ENCODE results near the gene DMD.

DNA sequence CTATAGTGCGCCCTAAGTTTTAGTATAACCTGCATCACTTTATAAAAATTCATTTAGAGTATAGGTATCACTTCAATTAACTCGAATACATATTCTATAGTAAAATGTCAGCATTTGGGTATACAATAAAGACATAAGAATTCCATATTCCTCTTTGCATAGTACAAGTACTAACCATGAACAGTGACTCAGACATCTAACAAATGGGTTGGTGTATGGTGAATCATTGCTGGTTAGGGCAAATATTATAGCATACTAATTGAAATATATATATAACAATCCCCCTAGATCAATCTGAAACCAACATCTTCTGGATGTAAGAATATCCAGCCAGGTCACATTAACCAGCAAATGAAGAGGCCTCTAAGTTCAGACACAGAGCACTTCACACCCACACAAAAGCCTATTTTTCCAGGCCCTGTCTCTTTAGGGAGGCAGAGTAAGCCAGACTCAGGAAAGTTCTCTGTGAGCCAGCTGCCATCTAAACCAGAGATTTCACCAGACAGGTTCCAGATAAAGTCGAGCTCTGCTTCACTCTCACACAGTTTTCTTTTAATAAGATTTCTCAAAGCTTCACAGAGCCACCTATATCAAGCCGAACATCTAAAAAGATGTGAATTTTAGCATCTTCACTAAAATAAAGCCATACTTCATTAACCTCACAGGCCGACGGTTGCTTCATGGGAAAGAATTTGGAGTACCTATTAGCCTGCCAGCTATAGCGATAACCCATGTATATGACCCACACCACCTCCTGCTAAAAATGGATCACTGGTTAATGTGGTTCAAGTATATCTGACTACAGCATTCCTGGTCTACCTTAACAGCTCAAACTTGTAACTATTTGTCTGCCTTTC, 1939.5 kb downstream of the DMD start:
- TF ChIP-seq, protein P1, sequence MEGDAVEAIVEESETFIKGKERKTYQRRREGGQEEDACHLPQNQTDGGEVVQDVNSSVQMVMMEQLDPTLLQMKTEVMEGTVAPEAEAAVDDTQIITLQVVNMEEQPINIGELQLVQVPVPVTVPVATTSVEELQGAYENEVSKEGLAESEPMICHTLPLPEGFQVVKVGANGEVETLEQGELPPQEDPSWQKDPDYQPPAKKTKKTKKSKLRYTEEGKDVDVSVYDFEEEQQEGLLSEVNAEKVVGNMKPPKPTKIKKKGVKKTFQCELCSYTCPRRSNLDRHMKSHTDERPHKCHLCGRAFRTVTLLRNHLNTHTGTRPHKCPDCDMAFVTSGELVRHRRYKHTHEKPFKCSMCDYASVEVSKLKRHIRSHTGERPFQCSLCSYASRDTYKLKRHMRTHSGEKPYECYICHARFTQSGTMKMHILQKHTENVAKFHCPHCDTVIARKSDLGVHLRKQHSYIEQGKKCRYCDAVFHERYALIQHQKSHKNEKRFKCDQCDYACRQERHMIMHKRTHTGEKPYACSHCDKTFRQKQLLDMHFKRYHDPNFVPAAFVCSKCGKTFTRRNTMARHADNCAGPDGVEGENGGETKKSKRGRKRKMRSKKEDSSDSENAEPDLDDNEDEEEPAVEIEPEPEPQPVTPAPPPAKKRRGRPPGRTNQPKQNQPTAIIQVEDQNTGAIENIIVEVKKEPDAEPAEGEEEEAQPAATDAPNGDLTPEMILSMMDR (IDR thresholded peaks at IDR 0.05; ENCODE audit: low read depth, low read length), result no peak
- no peak for TF ChIP-seq POLR2A (IDR thresholded peaks at IDR 0.05; ENCODE audit: extremely low read depth, insufficient read length)
- TF ChIP-seq, protein P2, sequence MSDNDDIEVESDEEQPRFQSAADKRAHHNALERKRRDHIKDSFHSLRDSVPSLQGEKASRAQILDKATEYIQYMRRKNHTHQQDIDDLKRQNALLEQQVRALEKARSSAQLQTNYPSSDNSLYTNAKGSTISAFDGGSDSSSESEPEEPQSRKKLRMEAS (IDR thresholded peaks at IDR 0.05; ENCODE audit: low read depth, low read length), result no peak

Measured in NB4 (cell line).